HL-60 (cell line): Measurements from ENCODE around the gene SLC44A4.

Experiments used
- CTCF ChIP-seq: IDR thresholded peaks from one replicate; pipeline ENCODE4 v1.5.1; 2011; ENCODE audit warnings: low read length, control low read depth, inconsistent platforms; ENCODE audit not compliant: insufficient read depth
- REST ChIP-seq: IDR thresholded peaks from 2 replicates; pipeline ENCODE4 v1.6.1; 2012; ENCODE audit warnings: low read depth; ENCODE audit not compliant: insufficient replicate concordance
- SPI1 ChIP-seq: IDR thresholded peaks from 2 replicates; pipeline ENCODE4 v1.6.1; 2012; ENCODE audit warnings: low read depth, mild to moderate bottlenecking, borderline replicate concordance

GRCh38 chr6:31911826-31912585, 33.2 kb upstream of the SLC44A4 start:
- TF ChIP-seq SPI1 (no peak), CTCF (no peak), REST (no peak)
